ES-I3 (cell line): Measurements from ENCODE around the gene NFE2.
A peak's percentile ranks its signal among the peaks of the same experiment; 100 is the strongest.
"Not testable (repeated sequence)": the region's sequence is repeated elsewhere in the genome, so short reads cannot be mapped to it uniquely, and the experiment has no call there.

Source experiments
- H3K36me3 ChIP-seq: 2 replicates; pipeline ENCODE4 v1.6.1; 2013; ENCODE audit warnings: mild to moderate bottlenecking, low read length, control low read depth, moderate library complexity; ENCODE audit not compliant: insufficient read depth
- H3K4me1 ChIP-seq: 2 replicates; pipeline ENCODE4 v1.6.1; 2013; ENCODE audit warnings: mild to moderate bottlenecking, control low read depth, low read length; ENCODE audit not compliant: insufficient read depth
- H3K9ac ChIP-seq: 2 replicates; pipeline ENCODE4 v1.6.1; 2013; ENCODE audit warnings: low read depth, mild to moderate bottlenecking, low read length, moderate library complexity
- H3K9me3 ChIP-seq: 2 replicates; pipeline ENCODE4 v1.6.1; 2013; ENCODE audit warnings: mild to moderate bottlenecking, low read length, moderate library complexity; ENCODE audit not compliant: control insufficient read depth, insufficient read depth

NFE2 gene

DNA sequence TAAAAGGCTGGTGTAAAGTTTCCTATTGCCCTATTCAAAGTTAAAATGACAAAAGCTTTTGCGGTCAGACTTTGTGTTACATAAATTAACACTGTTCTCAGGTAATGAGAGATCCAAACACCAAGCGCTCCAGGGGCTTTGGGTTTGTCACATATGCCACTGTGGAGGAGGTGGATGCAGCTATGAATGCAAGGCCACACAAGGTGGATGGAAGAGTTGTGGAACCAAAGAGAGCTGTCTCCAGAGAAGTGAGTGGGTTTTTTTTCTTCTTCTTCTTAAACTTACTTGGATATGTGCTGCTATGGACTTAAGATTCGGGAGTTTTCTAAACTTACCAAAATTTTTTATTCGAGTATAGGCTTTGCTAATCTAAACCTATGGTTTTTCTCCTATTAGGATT lies 19.1 kb downstream of the NFE2 start:
- H3K9me3 ChIP-seq = not testable (repeated sequence)
- Histone ChIP-seq H3K4me1 (peaks cover 16% of the 10 kb centered on the region), H3K36me3 (peaks cover 46% of the 10 kb centered on the region), H3K9ac (peak overlapping the region; percentile 87)

DNA sequence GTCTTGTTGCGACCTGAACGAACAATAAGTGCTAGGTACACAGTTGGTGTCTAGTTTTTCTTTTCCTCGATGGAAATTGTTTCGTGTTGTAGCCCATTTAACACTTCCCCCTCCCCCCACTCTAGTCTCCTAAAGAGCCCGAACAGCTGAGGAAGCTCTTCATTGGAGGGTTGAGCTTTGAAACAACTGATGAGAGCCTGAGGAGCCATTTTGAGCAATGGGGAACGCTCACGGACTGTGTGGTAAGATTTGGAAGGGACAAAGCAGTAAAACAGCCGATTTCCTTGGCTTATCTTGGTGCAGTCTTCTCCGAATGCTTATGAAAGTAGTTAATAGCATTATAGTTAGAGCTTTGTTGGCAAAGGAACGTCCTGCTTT lies 19.6 kb downstream of the NFE2 start:
- not testable (repeated sequence) for H3K9me3 ChIP-seq
- Histone ChIP-seq H3K9ac (peak overlapping the region; percentile 87), H3K4me1 (peaks cover 18% of the 10 kb centered on the region), H3K36me3 (peaks cover 44% of the 10 kb centered on the region)

DNA sequence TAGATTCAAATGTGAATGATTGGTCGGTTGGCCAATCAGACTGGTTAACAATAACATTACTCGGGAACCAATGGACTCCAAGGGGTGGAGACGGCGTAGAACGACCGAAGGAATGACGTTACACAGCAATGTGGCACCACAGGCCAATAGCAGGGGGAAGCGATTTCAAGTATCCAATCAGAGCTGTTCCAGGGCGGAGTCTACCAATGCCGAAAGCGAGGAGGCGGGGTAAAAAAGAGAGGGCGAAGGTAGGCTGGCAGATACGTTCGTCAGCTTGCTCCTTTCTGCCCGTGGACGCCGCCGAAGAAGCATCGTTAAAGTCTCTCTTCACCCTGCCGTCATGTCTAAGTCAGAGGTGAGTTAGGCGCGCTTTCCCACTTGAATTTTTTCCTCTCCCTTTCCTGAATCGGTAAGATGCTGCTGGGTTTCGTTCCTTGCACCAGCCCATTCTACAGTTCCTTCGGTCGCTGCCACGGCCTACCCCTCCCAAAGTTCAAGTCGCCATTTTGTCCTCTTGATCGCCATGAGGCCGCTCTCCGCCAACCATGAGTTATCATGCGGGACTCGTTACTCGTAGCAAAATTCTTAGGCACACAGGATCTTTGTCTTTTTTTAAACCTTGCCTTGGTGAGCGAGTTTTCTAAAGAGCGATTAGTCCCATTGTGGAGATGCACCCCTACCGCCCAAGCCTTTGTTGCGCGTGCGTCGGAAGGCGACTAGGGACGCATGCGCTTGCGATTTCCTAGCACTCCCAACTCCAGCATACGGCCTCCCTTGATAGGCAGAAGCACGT lies 20.2 kb downstream of the NFE2 start, which contains the start of gene HNRNPA1:
Gene HNRNPA1, plus strand, starts transcription at position 259 of the 793 bp plus-strand sequence. Its CDS starts 82 bp downstream, at position 341.
- Histone ChIP-seq H3K9me3 (no peaks in the 10 kb centered on the region), H3K9ac (peak within 1 kb of the TSS; percentile 87), H3K4me1 (peaks cover 18% of the 10 kb centered on the region), H3K36me3 (peaks cover 39% of the 10 kb centered on the region)

DNA sequence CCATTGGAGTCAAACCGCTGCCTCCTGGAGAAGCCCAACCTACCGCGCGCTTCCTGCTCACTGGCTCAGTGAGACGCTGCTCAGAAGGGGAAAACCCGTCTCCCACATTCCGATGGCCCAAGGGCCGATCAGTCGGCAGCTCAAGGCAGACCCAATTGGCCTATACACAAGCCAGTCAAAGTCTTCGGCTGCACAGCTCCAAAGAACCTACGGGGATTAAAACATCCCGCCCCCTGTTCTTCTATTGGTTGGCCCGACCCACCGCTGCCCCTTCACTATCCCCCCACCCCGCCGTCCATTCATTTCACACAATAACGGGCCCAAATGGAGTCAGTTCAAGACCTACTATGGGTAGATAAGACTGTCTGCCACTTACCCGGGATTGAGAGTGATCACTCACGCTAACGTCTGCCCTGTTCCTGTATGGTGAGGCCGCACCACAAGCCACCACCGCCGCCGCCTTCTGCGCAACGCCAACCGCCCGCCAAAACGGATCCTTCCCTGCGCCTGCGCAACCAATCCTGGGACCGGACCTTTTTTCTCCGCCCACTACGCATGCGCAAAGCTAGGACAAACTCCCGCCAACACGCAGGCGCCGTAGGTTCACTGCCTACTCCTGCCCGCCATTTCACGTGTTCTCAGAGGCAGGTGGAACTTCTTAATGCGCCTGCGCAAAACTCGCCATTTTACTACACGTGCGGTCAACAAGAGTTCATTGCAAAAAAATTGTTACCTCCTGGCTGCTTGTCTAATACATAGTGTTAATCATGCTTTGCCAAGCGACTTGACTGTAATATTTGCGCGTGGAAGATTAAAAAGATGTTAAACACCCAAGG lies 21.0 kb downstream of the NFE2 start, which contains the start of gene CBX5:
Gene CBX5, minus strand, starts transcription at position 491 of the 836 bp plus-strand sequence. CDS start 22,472 bp downstream, outside the sequence.
- Histone ChIP-seq H3K9ac (peak within 1 kb of the TSS; percentile 87), H3K4me1 (peaks cover 18% of the 10 kb centered on the region), H3K9me3 (no peaks in the 10 kb centered on the region), H3K36me3 (peaks cover 39% of the 10 kb centered on the region)

DNA sequence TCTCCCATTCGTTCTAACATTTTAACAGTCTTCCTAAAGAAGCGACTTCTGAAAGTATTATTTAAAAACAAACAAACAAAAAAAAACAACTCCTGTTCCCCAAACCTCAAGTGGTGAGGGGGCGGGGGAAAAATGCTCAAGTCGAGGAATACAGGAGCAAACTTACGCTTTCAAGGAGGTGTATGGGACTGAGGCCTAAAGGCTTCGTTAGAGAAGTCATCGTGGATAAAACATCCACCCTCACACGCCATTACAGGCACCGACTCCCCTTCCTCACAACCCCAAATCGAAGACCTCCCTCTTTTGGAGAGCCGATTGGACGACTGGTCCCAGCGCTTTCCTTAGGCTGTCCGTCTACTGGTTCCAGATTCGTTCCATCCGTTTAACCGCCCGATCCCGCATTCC lies 21.6 kb downstream of the NFE2 start:
- peaks cover 37% of the 10 kb centered on the region for H3K36me3 ChIP-seq
- peaks cover 18% of the 10 kb centered on the region for H3K4me1 ChIP-seq
- H3K9ac ChIP-seq = peak overlapping the region; percentile 87
- H3K9me3 ChIP-seq = no peaks in the 10 kb centered on the region

DNA sequence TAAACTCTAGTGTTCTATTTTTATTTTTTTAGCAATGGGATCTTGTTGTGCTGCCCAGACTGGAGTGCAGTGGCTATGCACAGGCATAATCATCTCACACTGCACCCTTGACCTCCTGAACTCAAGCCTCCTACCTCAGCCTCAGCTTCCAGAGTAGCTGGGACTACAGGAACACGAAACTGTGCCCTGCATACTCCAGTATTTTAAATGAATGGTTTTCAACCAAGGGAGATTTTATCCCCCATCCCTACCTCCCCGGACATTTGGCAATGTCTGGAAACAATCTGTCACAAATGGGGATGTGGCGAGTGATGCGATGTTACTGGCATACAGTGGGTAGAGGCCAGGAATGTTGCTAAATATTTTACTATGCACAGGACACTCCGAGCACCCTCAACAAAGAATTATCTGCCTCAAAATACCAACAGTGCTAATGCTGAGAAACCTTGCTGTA lies 23.0 kb downstream of the NFE2 start:
- peaks cover 16% of the 10 kb centered on the region for H3K4me1 ChIP-seq
- no peaks in the 10 kb centered on the region for H3K9me3 ChIP-seq
- H3K9ac ChIP-seq = peak overlapping the region; percentile 87
- H3K36me3 ChIP-seq = peaks cover 23% of the 10 kb centered on the region

DNA sequence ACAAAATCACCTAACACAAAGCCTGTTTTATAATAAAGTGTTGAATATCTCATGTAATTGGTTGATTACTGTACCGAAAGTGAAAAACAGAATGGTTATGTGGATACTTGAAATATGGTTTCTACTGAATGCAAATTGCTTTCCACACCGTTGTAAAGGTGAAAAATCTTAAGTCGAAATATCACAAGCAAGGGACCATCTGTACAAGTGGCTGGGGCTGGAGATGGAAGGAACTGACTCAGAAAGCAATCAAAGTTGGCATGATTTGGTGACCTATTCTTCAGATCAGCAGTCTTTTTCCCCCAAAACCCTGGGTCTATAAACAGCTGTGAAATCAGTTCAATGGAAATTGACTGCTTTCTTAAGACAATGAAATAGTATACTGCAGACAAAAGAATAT lies 24.4 kb downstream of the NFE2 start:
- no peak overlapping the region for H3K9ac ChIP-seq
- H3K36me3 ChIP-seq = peaks cover 9% of the 10 kb centered on the region
- H3K4me1 ChIP-seq = peaks cover 9% of the 10 kb centered on the region; the same call in 1 of the 2 replicates
- no peaks in the 10 kb centered on the region for H3K9me3 ChIP-seq

DNA sequence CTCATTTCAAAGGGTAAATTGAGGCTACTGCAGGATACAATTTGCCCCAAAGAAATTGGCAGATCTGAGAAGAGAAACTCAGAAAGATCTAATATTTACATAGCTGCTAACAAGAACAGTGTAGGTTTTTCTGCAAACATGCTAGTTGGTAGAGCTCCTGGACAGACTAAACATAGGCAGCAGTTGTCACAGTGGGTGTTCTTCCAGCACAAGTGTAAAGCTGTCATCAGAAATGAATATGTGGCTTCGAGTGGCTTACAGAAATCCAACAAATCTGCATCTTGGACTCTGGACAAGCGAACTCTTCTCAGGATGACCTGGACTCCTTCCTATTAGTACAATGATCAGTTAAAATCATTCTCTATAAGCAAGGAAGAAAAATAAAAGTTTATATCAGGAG lies 26.8 kb downstream of the NFE2 start:
- H3K4me1 ChIP-seq = peaks cover 9% of the 10 kb centered on the region; the same call in 1 of the 2 replicates
- H3K9me3 ChIP-seq = no peaks in the 10 kb centered on the region
- H3K36me3 ChIP-seq = 0 out of 2 replicates have a peak, but pooled peaks cover 5% of the 10 kb centered on the region
- H3K9ac ChIP-seq = no peak overlapping the region

DNA sequence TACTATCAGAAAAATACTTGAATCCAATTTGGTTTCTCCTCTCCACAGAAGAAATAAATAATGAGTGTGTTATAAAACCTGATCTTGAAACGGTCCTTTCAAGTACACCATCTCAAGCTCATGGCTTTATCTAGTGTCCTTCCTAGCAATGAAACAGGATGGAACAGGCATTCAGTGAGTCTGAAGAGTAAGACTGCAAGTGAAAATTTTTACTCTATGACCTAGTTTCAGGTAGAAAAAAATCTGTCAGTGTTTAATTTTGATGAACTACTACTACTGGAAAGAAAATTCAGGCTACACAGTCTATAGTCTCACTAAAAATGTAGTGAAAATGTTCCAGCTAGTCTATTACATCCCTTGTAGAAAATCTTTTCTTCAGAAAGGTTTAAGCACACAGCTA lies 28.6 kb downstream of the NFE2 start:
- no peak overlapping the region for H3K9ac ChIP-seq
- H3K4me1 ChIP-seq = 0 out of 2 replicates have a peak, but pooled peaks cover 3% of the 10 kb centered on the region
- H3K36me3 ChIP-seq = no peaks in the 10 kb centered on the region
- no peaks in the 10 kb centered on the region for H3K9me3 ChIP-seq

DNA sequence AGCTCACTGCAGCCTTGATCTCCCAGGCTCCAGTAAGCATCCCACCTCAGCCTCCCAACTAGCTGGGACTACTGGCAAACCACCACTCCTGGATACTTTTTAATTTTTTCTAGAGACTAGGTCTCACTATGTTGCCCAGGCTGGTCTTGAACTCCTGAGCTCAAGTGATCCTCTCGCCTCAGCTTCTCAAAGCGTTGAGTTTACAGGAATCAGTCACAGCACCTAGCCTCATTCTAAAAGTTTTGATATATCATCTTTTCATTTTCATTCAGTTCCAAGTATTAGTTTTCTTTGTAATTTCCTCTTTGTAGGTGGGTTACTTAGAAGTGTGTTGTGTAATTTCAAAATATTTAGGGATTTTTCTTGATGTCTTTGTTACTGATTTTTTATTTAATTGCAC lies 30.5 kb downstream of the NFE2 start:
- Histone ChIP-seq H3K36me3 (no peaks in the 10 kb centered on the region), H3K9me3 (no peaks in the 10 kb centered on the region), H3K4me1 (no peaks in the 10 kb centered on the region), H3K9ac (no peak overlapping the region)

DNA sequence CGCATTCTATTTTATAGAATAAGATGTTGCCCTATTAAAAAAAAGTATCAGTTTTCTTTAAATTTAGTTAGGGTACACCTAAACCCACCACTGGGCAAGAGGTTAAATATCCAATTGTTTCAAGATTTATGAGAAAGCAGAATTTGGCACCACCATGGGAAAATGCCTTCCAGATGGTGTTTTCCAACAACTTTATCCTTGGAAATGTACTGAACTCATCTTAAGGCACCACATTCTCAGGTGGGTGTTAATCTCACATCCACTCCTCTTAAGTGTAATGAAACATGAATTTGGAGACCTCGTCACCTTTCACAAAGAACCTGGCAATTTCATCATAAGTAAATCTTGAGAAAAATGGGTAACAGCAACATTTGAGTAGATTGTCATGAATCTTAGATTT lies 34.0 kb downstream of the NFE2 start:
- Histone ChIP-seq H3K36me3 (peaks cover 3% of the 10 kb centered on the region; the same call in 1 of the 2 replicates), H3K9me3 (no peaks in the 10 kb centered on the region), H3K9ac (no peak overlapping the region), H3K4me1 (peaks cover 17% of the 10 kb centered on the region)

DNA sequence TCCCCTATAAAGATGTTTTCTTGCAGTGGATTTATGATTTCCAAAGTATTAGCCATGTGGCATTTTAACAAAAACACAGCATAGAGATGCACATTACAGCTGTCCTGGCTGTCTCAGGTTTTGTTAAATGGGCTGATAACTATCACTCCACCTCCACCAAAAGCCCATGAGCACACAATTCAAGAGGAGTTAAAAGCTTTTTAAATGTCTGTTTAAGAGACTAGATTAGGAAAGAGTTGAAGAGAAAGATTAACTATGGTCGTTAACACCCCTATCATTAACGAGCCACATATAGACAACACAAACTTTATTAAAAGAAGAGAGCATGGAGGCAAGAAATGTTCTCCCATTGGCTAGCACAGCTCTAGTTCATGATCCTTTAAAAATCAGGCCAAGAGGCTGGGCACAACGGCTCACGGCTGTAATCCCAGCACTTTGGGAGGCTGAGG lies 35.4 kb downstream of the NFE2 start:
- Histone ChIP-seq H3K4me1 (peaks cover 21% of the 10 kb centered on the region), H3K9me3 (no peaks in the 10 kb centered on the region), H3K9ac (no peak overlapping the region), H3K36me3 (peaks cover 3% of the 10 kb centered on the region; the same call in 1 of the 2 replicates)

DNA sequence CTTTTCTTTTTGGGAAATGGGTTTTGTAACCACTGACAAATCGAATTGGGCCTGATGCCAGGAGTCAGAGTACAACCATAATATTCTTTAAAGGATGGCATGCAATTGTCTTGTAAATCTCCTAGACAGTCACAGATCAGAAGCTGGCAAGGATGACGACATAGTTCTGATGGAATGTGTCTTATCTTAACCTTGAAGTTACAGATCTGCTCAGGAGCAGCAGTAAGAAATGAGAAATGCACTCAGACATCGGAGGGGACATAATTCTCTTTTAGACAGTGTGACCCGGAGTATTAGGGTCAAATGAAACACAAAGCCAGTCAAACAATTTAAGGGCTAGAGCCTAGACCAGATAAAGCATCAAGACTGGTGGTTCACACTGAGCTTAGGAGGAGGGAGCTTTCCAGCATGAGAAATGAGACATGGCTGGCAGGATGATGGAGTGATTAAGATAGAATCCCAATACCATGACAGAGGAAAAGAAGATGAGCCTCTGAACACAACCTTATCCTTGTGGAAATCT lies 38.4 kb downstream of the NFE2 start:
- Histone ChIP-seq H3K9me3 (no peaks in the 10 kb centered on the region), H3K36me3 (peaks cover 4% of the 10 kb centered on the region; the same call in 1 of the 2 replicates), H3K4me1 (peaks cover 35% of the 10 kb centered on the region), H3K9ac (0 out of 2 replicates have a peak overlapping the region, but pooled peaks have one; percentile 16)

DNA sequence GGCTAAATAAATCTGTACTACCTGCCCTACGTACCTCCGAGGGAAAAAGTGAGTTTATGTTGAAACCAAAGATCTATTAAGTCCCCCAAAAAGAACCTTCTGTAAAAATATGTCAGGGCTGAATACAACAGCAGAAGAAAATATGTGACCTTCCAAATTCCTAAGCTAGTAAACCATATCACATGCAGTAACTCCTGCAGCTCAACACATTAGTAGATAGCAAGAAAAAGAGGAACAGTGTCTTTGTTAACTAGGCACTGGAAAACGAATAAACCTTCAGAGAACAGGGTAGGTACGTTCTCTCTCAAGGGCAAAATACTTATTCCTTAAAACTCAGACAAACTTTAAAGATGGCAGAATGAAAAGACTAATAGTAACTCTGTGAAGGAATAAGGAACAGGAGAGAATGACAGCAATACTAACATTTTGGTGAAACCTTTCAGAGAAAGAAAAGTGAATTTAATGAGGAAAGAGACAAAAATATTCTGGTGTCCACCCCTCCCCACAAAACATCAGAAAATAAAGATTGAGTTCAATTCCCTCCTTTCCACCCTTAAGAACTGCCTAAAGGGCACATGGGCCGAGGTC lies 38.9 kb downstream of the NFE2 start:
- Histone ChIP-seq H3K4me1 (peaks cover 39% of the 10 kb centered on the region), H3K9ac (no peak overlapping the region), H3K9me3 (no peaks in the 10 kb centered on the region), H3K36me3 (peaks cover 10% of the 10 kb centered on the region; the same call in 1 of the 2 replicates)
